AG09309 (cell line): Measurements from ENCODE around the gene OR4K13.

ENCODE experiments used
- DNase-seq: peaks from one replicate; pipeline ENCODE4 v3.0.0-alpha.2; 2010; ENCODE audit warnings: low read depth
- H3K4me3 ChIP-seq: 2 replicates; pipeline ENCODE4 v1.5.1; 2011; ENCODE audit warnings: mild to moderate bottlenecking, low read depth, low read length, moderate library complexity; ENCODE audit not compliant: control insufficient read depth
- TF ChIP-seq, protein P1 (sequence below): IDR thresholded peaks from 2 replicates; pipeline ENCODE4 v1.5.1; 2011; ENCODE audit warnings: mild to moderate bottlenecking, low read depth, low read length, inconsistent platforms; ENCODE audit not compliant: insufficient read depth, control insufficient read depth; ENCODE audit errors: missing control alignments

The OR4K13 gene

DNA sequence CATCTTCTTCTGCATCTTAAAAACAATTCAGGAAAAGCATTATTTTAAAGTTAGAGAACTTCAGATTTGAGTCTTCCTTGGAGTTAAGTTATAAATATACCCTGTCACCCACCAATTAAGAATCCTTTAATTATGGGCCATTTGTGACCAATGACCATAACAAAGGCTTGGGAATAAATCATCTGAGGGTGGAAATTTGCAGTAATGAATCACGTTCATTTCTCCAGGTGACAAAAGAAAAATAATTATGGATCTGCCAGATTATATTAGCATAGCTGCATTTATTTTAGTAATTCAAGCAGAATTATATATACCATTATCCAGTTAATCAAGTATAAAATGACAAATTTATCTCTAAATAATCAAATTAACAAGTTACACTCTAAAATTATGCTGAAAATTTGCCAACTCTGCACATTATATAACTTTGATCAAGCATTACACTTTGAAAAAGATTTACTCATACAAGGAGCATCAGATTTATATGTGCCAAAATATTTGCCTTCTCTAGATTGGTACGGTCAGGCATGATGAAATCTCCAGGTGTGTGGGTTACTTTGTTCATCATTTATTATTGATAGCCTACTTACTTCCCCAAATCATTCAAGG lies 16.5 kb downstream of the OR4K13 start, which contains the start of gene OR4K14:
Gene OR4K14, minus strand, starts transcription at position 51 of the 609 bp plus-strand sequence. CDS start 4,114 bp downstream, outside the sequence.
- TF ChIP-seq, protein P1, sequence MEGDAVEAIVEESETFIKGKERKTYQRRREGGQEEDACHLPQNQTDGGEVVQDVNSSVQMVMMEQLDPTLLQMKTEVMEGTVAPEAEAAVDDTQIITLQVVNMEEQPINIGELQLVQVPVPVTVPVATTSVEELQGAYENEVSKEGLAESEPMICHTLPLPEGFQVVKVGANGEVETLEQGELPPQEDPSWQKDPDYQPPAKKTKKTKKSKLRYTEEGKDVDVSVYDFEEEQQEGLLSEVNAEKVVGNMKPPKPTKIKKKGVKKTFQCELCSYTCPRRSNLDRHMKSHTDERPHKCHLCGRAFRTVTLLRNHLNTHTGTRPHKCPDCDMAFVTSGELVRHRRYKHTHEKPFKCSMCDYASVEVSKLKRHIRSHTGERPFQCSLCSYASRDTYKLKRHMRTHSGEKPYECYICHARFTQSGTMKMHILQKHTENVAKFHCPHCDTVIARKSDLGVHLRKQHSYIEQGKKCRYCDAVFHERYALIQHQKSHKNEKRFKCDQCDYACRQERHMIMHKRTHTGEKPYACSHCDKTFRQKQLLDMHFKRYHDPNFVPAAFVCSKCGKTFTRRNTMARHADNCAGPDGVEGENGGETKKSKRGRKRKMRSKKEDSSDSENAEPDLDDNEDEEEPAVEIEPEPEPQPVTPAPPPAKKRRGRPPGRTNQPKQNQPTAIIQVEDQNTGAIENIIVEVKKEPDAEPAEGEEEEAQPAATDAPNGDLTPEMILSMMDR, result no peak
- H3K4me3 ChIP-seq, result no peak within 1 kb of the TSS
- DNase-seq, result no peak

DNA sequence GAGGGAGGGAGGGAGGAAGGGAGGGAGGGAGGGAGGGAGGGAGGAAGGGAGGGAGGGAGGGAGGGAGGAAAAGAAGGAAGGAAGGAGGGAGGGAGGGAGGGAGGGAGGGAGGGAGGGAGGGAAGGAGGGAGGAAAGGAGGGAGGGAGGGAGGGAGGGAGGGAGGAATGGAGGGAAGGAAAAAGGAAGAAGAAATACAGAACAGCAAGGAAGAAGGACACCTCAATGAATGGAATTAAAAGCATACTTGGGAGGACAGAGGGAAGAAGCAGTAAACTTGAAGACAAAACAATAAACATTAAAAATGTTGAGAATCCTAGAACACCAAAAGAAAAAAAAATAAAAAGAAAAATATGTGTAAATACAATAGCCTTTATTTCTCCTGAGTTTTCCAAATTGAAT lies 27.7 kb downstream of the OR4K13 start:
- no peak overlapping the region for H3K4me3 ChIP-seq
- DNase-seq, result no peak
- TF ChIP-seq, protein P1, result no peak

DNA sequence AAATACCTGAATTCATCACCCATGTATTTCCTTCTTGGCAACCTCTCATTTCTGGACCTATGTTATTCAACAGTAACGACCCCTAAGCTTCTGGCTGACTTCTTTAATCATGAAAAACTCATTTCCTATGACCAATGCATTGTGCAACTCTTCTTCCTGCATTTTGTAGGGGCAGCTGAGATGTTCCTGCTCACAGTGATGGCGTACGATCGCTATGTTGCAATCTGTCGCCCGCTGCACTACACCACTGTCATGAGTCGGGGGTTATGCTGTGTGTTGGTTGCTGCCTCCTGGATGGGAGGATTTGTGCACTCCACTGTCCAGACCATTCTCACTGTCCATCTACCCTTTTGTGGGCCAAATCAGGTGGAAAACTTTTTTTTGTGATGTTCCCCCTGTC lies 33.5 kb downstream of the OR4K13 start:
- TF ChIP-seq, protein P1, result no peak
- no peak overlapping the region for H3K4me3 ChIP-seq
- no peak for DNase-seq

DNA sequence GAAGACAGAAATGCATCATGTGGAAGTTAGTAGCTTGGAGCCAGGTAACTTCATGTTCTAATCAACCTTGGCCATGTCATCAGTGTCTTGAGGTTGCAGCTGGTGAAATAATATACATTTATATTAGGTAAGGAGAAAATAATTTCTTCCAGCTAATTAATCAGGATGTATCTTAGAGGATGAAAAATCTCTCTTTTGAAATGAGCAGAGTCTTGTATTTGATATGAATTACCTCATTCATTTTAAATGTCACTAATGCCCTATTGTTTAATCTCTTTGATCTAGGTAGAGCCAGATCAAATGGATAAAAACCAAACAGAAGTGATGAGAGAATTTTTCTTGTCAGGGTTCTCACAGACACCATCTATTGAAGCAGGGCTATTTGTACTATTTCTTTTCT lies 34.0 kb downstream of the OR4K13 start, which contains the start of gene OR4Q2:
Gene OR4Q2, plus strand, starts transcription at position 301 of the 400 bp plus-strand sequence.
- H3K4me3 ChIP-seq, result no peak within 1 kb of the TSS
- TF ChIP-seq, protein P1, result no peak
- DNase-seq, result no peak

DNA sequence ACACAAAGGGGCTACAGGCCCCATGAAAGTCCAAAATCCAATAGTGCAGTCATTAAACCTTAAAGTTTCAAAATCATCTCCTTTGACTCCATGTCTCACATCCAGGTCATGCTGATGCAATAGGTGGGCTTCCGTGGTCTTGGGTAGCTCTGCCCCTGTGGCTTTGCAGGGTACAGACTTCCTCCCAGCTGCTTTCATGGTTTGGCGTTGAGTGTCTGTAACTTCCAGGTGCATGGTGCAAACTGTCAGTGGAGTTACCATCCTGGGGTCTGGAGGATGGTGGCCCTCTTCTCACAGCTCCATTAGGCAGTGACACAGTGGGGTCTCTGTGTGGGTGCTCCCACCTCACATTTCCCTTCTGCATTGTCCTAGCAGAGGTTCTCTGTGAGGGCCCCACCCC lies 42.4 kb downstream of the OR4K13 start:
- H3K4me3 ChIP-seq, result no peak overlapping the region
- TF ChIP-seq, protein P1, result no peak
- DNase-seq, result no peak
